Fibroblast of lung (primary cell): Measurements from ENCODE around the gene DNMBP. TPM values are rescaled to one million over a fixed set of nuclear protein-coding genes. Genes with fewer than 3 reads are reported as not detected.

Source experiments
- DNase-seq, 2 donors: peaks; one replicate each; pipeline versions ENCODE4 v3.0.0 to v3.0.0-alpha.2; 2010; ENCODE audit warnings: low read depth in 2 of 2
- H2AFZ ChIP-seq: 2 replicates; pipeline ENCODE4 v1.5.1; 2012; ENCODE audit warnings: low read length, control low read depth, inconsistent platforms
- H3K27ac ChIP-seq: 2 replicates; pipeline ENCODE4 v1.5.1; 2011; ENCODE audit warnings: low read length, control low read depth; ENCODE audit not compliant: insufficient read depth
- H3K27me3 ChIP-seq: 2 replicates; pipeline ENCODE4 v1.5.1; 2011; ENCODE audit warnings: mild to moderate bottlenecking, low read length; ENCODE audit not compliant: control insufficient read depth, insufficient read depth
- H3K36me3 ChIP-seq: 2 replicates; pipeline ENCODE4 v1.5.1; 2011; ENCODE audit warnings: low read length; ENCODE audit not compliant: control insufficient read depth, insufficient read depth
- H3K4me1 ChIP-seq: 2 replicates; pipeline ENCODE4 v1.5.1; 2011; ENCODE audit warnings: low read length; ENCODE audit not compliant: control insufficient read depth, insufficient read depth; ENCODE audit errors: extremely low read depth
- H3K4me2 ChIP-seq: 2 replicates; pipeline ENCODE4 v1.5.1; 2011; ENCODE audit warnings: low read length, control low read depth; ENCODE audit not compliant: insufficient read depth; ENCODE audit errors: extremely low read depth
- H3K4me3 ChIP-seq, 4 experiments: fragments of 200-600 bp in 1 of 4; sonication (generic) in 1 of 4; replicated peaks in 1 of 4; 2 replicates each; pipeline ENCODE4 v1.5.1; 2011 to 2016; ENCODE audit warnings: low read length in 4 of 4, low read depth in 3 of 4, mild to moderate bottlenecking in 3 of 4, control low read depth in 2 of 4, inconsistent platforms in 1 of 4, mixed read lengths in 1 of 4; ENCODE audit not compliant: insufficient read depth in 1 of 4; ENCODE audit errors: control extremely low read depth in 1 of 4
- H3K79me2 ChIP-seq: 2 replicates; pipeline ENCODE4 v1.5.1; 2012; ENCODE audit warnings: mild to moderate bottlenecking, low read length, inconsistent platforms; ENCODE audit not compliant: control insufficient read depth, insufficient read depth
- H3K9ac ChIP-seq: 2 replicates; pipeline ENCODE4 v1.5.1; 2011; ENCODE audit warnings: mild to moderate bottlenecking, low read length, control low read depth; ENCODE audit not compliant: insufficient read depth
- H3K9me3 ChIP-seq: 2 replicates; pipeline ENCODE4 v1.5.1; 2012; ENCODE audit warnings: low read depth, low read length; ENCODE audit not compliant: control insufficient read depth, insufficient read depth
- H4K20me1 ChIP-seq: 2 replicates; pipeline ENCODE4 v1.5.1; 2011; ENCODE audit warnings: low read length; ENCODE audit not compliant: control insufficient read depth, insufficient read depth; ENCODE audit errors: extremely low read depth
- CTCF ChIP-seq, 2 donors: IDR thresholded peaks in 1 of 2; conservative IDR thresholded peaks in 1 of 2; 1 replicate in 1 of 2; 2 replicates in 1 of 2; pipeline ENCODE4 v1.5.1; 2011 to 2012; ENCODE audit warnings: low read length in 2 of 2, control low read depth in 1 of 2, inconsistent platforms in 1 of 2, low read depth in 1 of 2, mild to moderate bottlenecking in 1 of 2
- EZH2 ChIP-seq: IDR thresholded peaks from 2 replicates; pipeline ENCODE4 v1.5.1; 2012; ENCODE audit warnings: low read length, control low read depth, mild to moderate bottlenecking; ENCODE audit errors: missing control alignments
- polyA plus RNA-seq, 2 donors: library from polyadenylated mRNA; depleted of rRNA in 1 of 2; stranded (reverse) in 1 of 2; unstranded in 1 of 2; fragments of >200 nt; gene quantifications; 2 replicates each; pipeline ENCODE4 v1.2.1, GENCODE V29; 2011 to 2012; ENCODE audit warnings: missing spikeins in 1 of 2
- total RNA-seq: library from RNA; depleted of rRNA; stranded (reverse); fragments of >200 nt; gene quantifications from 2 replicates; pipeline ENCODE4 v1.2.1, GENCODE V29; 2014

DNMBP gene
- total and polyA plus RNA-seq, 2 donors (not counting 1 experiment from before 2014, with no cell fraction given), result 12.9 to 21.2 TPM

- no peak overlapping the region for H3K27ac ChIP-seq
- H3K79me2 ChIP-seq, result no peaks in the 10 kb centered on the region
- no peak for DNase-seq
- no peak overlapping the region for H3K4me2 ChIP-seq
- H4K20me1 ChIP-seq, result no peaks in the 10 kb centered on the region
- H3K27me3 ChIP-seq, result no peaks in the 10 kb centered on the region
- H2AFZ ChIP-seq, result no peak overlapping the region
- H3K9me3 ChIP-seq, result no peaks in the 10 kb centered on the region
- TF ChIP-seq EZH2, result no peak
- no peak for TF ChIP-seq CTCF (conservative IDR thresholded peaks at IDR 0.05 in 1 of 2, IDR thresholded peaks at IDR 0.05 in 1 of 2; ENCODE audit: low read depth in 1 of 2, low read length in 2 of 2)
- H3K4me3 ChIP-seq, result no peak overlapping the region
- H3K4me1 ChIP-seq, result no peaks in the 10 kb centered on the region
- no peaks in the 10 kb centered on the region for H3K36me3 ChIP-seq
- H3K9ac ChIP-seq, result no peak overlapping the region
Observed at GRCh38 chr10:100027416-100027815, 17.7 kb upstream of the DNMBP start.

- no peak overlapping the region for H3K4me3 ChIP-seq
- H3K36me3 ChIP-seq, result no peaks in the 10 kb centered on the region
- TF ChIP-seq CTCF (conservative IDR thresholded peaks at IDR 0.05 in 1 of 2, IDR thresholded peaks at IDR 0.05 in 1 of 2; ENCODE audit: low read depth in 1 of 2, low read length in 2 of 2) (no peak), EZH2 (no peak)
- H3K9me3 ChIP-seq, result no peaks in the 10 kb centered on the region
- no peaks in the 10 kb centered on the region for H3K4me1 ChIP-seq
- H3K79me2 ChIP-seq, result no peaks in the 10 kb centered on the region
- no peak overlapping the region for H3K27ac ChIP-seq
- no peak overlapping the region for H2AFZ ChIP-seq
- no peak overlapping the region for H3K4me2 ChIP-seq
- peak in 1 of 2 donors; percentile 23 for DNase-seq
- no peaks in the 10 kb centered on the region for H4K20me1 ChIP-seq
- H3K9ac ChIP-seq, result no peak overlapping the region
- no peaks in the 10 kb centered on the region for H3K27me3 ChIP-seq
Observed at GRCh38 chr10:100025576-100025975, 15.8 kb upstream of the DNMBP start.

GRCh38 chr10:100024748-100025147, 15.0 kb upstream of the DNMBP start:
- Histone ChIP-seq H3K4me2 (no peak overlapping the region), H3K36me3 (no peaks in the 10 kb centered on the region), H3K4me1 (no peaks in the 10 kb centered on the region), H2AFZ (no peak overlapping the region), H3K9me3 (no peaks in the 10 kb centered on the region), H4K20me1 (no peaks in the 10 kb centered on the region), H3K4me3 (no peak overlapping the region), H3K9ac (no peak overlapping the region), H3K27ac (no peak overlapping the region), H3K27me3 (no peaks in the 10 kb centered on the region), H3K79me2 (no peaks in the 10 kb centered on the region)
- DNase-seq, result no peak
- no peak for TF ChIP-seq EZH2
- no peak for TF ChIP-seq CTCF (conservative IDR thresholded peaks at IDR 0.05 in 1 of 2, IDR thresholded peaks at IDR 0.05 in 1 of 2; ENCODE audit: low read depth in 1 of 2, low read length in 2 of 2)
